H9 (cell line): ENCODE results near the gene CIB4. TPM values are rescaled to one million over a fixed set of nuclear protein-coding genes. Genes with fewer than 3 reads are reported as not detected.

Source experiments
- DNase-seq: peaks from one replicate; pipeline ENCODE4 v3.0.0-alpha.2; 2017
- H2AFZ ChIP-seq: one replicate; pipeline ENCODE4 v1.6.1; 2013; ENCODE audit warnings: mild to moderate bottlenecking, low read length, control low read depth, moderate library complexity
- H2AK5ac ChIP-seq: 2 replicates; pipeline ENCODE4 v1.6.1; 2013; ENCODE audit warnings: low read length, control low read depth, mixed read lengths; ENCODE audit not compliant: insufficient read length
- H2BK120ac ChIP-seq: one replicate; pipeline ENCODE4 v1.6.1; 2013; ENCODE audit warnings: low read depth, mild to moderate bottlenecking, low read length, control low read depth, inconsistent platforms; ENCODE audit not compliant: poor library complexity, severe bottlenecking
- H2BK12ac ChIP-seq: 2 replicates; pipeline ENCODE4 v1.6.1; 2013; ENCODE audit warnings: low read length, control low read depth, mixed read lengths, low read depth; ENCODE audit not compliant: insufficient read length
- H2BK15ac ChIP-seq: 2 replicates; pipeline ENCODE4 v1.6.1; 2013; ENCODE audit warnings: low read depth, low read length, control low read depth
- H2BK20ac ChIP-seq: one replicate; pipeline ENCODE4 v1.6.1; 2013; ENCODE audit warnings: low read depth, mild to moderate bottlenecking, low read length, control low read depth, inconsistent platforms; ENCODE audit not compliant: poor library complexity, severe bottlenecking
- H2BK5ac ChIP-seq: 2 replicates; pipeline ENCODE4 v1.6.1; 2013; ENCODE audit warnings: low read length, control low read depth, mixed read lengths; ENCODE audit not compliant: insufficient read length
- H3K14ac ChIP-seq: 2 replicates; pipeline ENCODE4 v1.6.1; 2013; ENCODE audit warnings: low read length, control low read depth; ENCODE audit not compliant: insufficient read depth
- H3K18ac ChIP-seq: 2 replicates; pipeline ENCODE4 v1.6.1; 2013; ENCODE audit warnings: low read depth, mild to moderate bottlenecking, mixed read lengths, low read length, control low read depth; ENCODE audit not compliant: insufficient read length
- H3K23ac ChIP-seq: 2 replicates; pipeline ENCODE4 v1.6.1; 2013; ENCODE audit warnings: low read length, control low read depth, mixed read lengths, low read depth; ENCODE audit not compliant: insufficient read length
- H3K23me2 ChIP-seq: 2 replicates; pipeline ENCODE4 v1.6.1; 2013; ENCODE audit warnings: low read depth, mild to moderate bottlenecking, mixed read lengths, low read length, control low read depth; ENCODE audit not compliant: insufficient read length, poor library complexity, severe bottlenecking
- H3K27ac ChIP-seq: 2 replicates; pipeline ENCODE4 v1.5.1; 2013; ENCODE audit warnings: low read length, control low read depth, mixed read lengths, low read depth; ENCODE audit not compliant: insufficient read length
- H3K27me3 ChIP-seq: 2 replicates; pipeline ENCODE4 v1.6.1; 2013; ENCODE audit warnings: low read length, control low read depth, inconsistent platforms; ENCODE audit not compliant: insufficient read depth
- H3K4ac ChIP-seq: 2 replicates; pipeline ENCODE4 v1.6.1; 2013; ENCODE audit warnings: low read depth, mild to moderate bottlenecking, control low read depth, inconsistent platforms, low read length, moderate library complexity
- H3K4me1 ChIP-seq: 2 replicates; pipeline ENCODE4 v1.6.1; 2013; ENCODE audit warnings: low read length, control low read depth, inconsistent platforms; ENCODE audit not compliant: insufficient read depth
- H3K4me2 ChIP-seq: 2 replicates; pipeline ENCODE4 v1.6.1; 2013; ENCODE audit warnings: low read length, control low read depth, mixed read lengths; ENCODE audit not compliant: insufficient read length, insufficient read depth
- H3K56ac ChIP-seq: 2 replicates; pipeline ENCODE4 v1.6.1; 2013; ENCODE audit warnings: low read depth, mild to moderate bottlenecking, mixed read lengths, low read length, control low read depth; ENCODE audit not compliant: insufficient read length
- H3K79me1 ChIP-seq: 2 replicates; pipeline ENCODE4 v1.6.1; 2013; ENCODE audit warnings: low read depth, mild to moderate bottlenecking, moderate library complexity, low read length, control low read depth, inconsistent platforms; ENCODE audit not compliant: insufficient read depth, poor library complexity, severe bottlenecking
- H3K79me2 ChIP-seq: 2 replicates; pipeline ENCODE4 v1.6.1; 2013; ENCODE audit warnings: low read length, control low read depth, inconsistent platforms; ENCODE audit not compliant: insufficient read depth
- H3K9ac ChIP-seq: 2 replicates; pipeline ENCODE4 v1.6.1; 2013; ENCODE audit warnings: low read length, control low read depth, mixed read lengths; ENCODE audit not compliant: insufficient read length; ENCODE audit errors: extremely low read depth
- H3K9me3 ChIP-seq: one replicate; pipeline ENCODE4 v1.6.1; 2013; ENCODE audit warnings: low read depth, low read length, inconsistent platforms; ENCODE audit not compliant: control insufficient read depth
- H3T11ph ChIP-seq: one replicate; pipeline ENCODE4 v1.6.1; 2013; ENCODE audit warnings: mild to moderate bottlenecking, low read length, control low read depth, inconsistent platforms
- H4K20me1 ChIP-seq: one replicate; pipeline ENCODE4 v1.6.1; 2013; ENCODE audit not compliant: control insufficient read depth, insufficient read length, insufficient read depth
- H4K5ac ChIP-seq: 2 replicates; pipeline ENCODE4 v1.6.1; 2013; ENCODE audit warnings: low read depth, mild to moderate bottlenecking, mixed read lengths, low read length, control low read depth; ENCODE audit not compliant: insufficient read length
- H4K8ac ChIP-seq: replicated peaks from 2 replicates; pipeline ENCODE4 v1.6.1; 2013; ENCODE audit warnings: low read length, control low read depth, mixed read lengths, low read depth; ENCODE audit not compliant: insufficient read length
- H4K91ac ChIP-seq: 2 replicates; pipeline ENCODE4 v1.6.1; 2013; ENCODE audit warnings: low read depth, mild to moderate bottlenecking, moderate library complexity, mixed read lengths, low read length, control low read depth; ENCODE audit not compliant: insufficient read length
- H3K27ac Mint-ChIP-seq, 3 experiments: 2 replicates in 2 of 3; 3 replicates in 1 of 3; pipeline ENCODE4 v1.8.0; 2020 to 2021; ENCODE audit warnings: mixed read lengths in 3 of 3, mild to moderate bottlenecking in 1 of 3, moderate library complexity in 1 of 3
- H3K27me3 Mint-ChIP-seq: 2 replicates; pipeline ENCODE4 v1.8.0; 2021; ENCODE audit warnings: low read depth, mild to moderate bottlenecking, moderate library complexity, mixed read lengths
- H3K36me3 Mint-ChIP-seq, 3 experiments: 2 replicates in 2 of 3; 3 replicates in 1 of 3; pipeline ENCODE4 v1.8.0; 2020 to 2021; ENCODE audit warnings: low read depth in 3 of 3, mixed read lengths in 3 of 3; ENCODE audit not compliant: insufficient read depth in 1 of 3
- H3K4me1 Mint-ChIP-seq, 2 experiments: 2 replicates each; pipeline ENCODE4 v1.8.0; 2020; ENCODE audit warnings: mixed read lengths in 2 of 2
- H3K4me3 Mint-ChIP-seq, 2 experiments: 2 replicates in 1 of 2; 3 replicates in 1 of 2; pipeline ENCODE4 v1.8.0; 2020 to 2021; ENCODE audit warnings: mild to moderate bottlenecking in 2 of 2, mixed read lengths in 2 of 2, moderate library complexity in 1 of 2
- H3K9me3 Mint-ChIP-seq, 2 experiments: 2 replicates in 1 of 2; 3 replicates in 1 of 2; pipeline ENCODE4 v1.8.0; 2020; ENCODE audit warnings: mild to moderate bottlenecking in 2 of 2, mixed read lengths in 2 of 2, moderate library complexity in 1 of 2
- CTCF ChIP-seq: fragments of 200-600 bp; sonication (generic); conservative IDR thresholded peaks from 3 replicates; pipeline ENCODE4 v1.8.0; 2021; ENCODE audit warnings: antibody characterized with exemption, mild to moderate bottlenecking
- WGBS: extraction: QIAGEN DNeasy Blood & Tissue Kit; methylation state at CpG from one replicate; pipeline ENCODE4 v1.1.7; 2013; ENCODE audit warnings: missing lambda C conversion rate, low lambda C conversion rate, mixed read lengths; ENCODE audit not compliant: insufficient read length; ENCODE audit errors: extremely low coverage; 5-methylcytosine and 5-hydroxymethylcytosine counted together
- total RNA-seq: library from RNA; stranded (reverse); gene quantifications from 2 replicates; pipeline ENCODE4 v1.2.1, GENCODE V29; 2021

CIB4 gene
- total RNA-seq, 1 experiment from 2014 or later = not detected

- no peak overlapping the region for H3K23ac ChIP-seq
- TF ChIP-seq CTCF = no peak
- H3K27me3 ChIP-seq = no peaks in the 10 kb centered on the region
- no peaks in the 10 kb centered on the region for H4K20me1 ChIP-seq
- no CpG with 5 or more reads among the region's 8 CpGs for WGBS
- Mint-ChIP-seq H3K27me3 (peaks cover 37% of the 10 kb centered on the region), H3K4me3 (no peak overlapping the region), H3K36me3 (no peaks in the 10 kb centered on the region), H3K27ac (no peak overlapping the region), H3K4me1 (peaks cover 23 to 48% of the 10 kb centered on the region in 2 experiments), H3K9me3 (no peaks in the 10 kb centered on the region; a peak in 1 of 5 replicates)
- H3K56ac ChIP-seq = no peak overlapping the region
- no peaks in the 10 kb centered on the region for H3K9me3 ChIP-seq
- no peak overlapping the region for H4K8ac ChIP-seq
- no peaks in the 10 kb centered on the region for H3K79me1 ChIP-seq
- no peaks in the 10 kb centered on the region for H3K79me2 ChIP-seq
- no peaks in the 10 kb centered on the region for H3K23me2 ChIP-seq
- H2BK20ac ChIP-seq = no peak overlapping the region
- no peak overlapping the region for H2BK12ac ChIP-seq
- H3K27ac ChIP-seq = no peak overlapping the region
- H2AFZ ChIP-seq = no peak overlapping the region
- H3T11ph ChIP-seq = no peak overlapping the region
- no peak for DNase-seq
- no peaks in the 10 kb centered on the region for H3K4me1 ChIP-seq
- no peak overlapping the region for H3K4ac ChIP-seq
- no peak overlapping the region for H3K14ac ChIP-seq
- no peak overlapping the region for H3K18ac ChIP-seq
- no peak overlapping the region for H2BK5ac ChIP-seq
- H2BK120ac ChIP-seq = no peak overlapping the region
- no peak overlapping the region for H4K5ac ChIP-seq
- H3K4me2 ChIP-seq = no peak overlapping the region
- H2AK5ac ChIP-seq = no peak overlapping the region
- H4K91ac ChIP-seq = no peak overlapping the region
- H2BK15ac ChIP-seq = no peak overlapping the region
- H3K9ac ChIP-seq = no peak overlapping the region
Observed at GRCh38 chr2:26612522-26613240, 28.5 kb downstream of the CIB4 start.
